Activated CD4-positive, CD25-positive, alpha-beta regulatory T cell treated with anti-CD3 and anti-CD28 coated beads, Interleukin-2, amount 50 U/mL, for 16 hours (primary cell): ENCODE data around the gene MUC12.

Experiments
- DNase-seq: peaks from one replicate; pipeline ENCODE4 v3.0.0-alpha.2; 2020; ENCODE audit warnings: low read depth, low spot score

The MUC12 gene

DNA sequence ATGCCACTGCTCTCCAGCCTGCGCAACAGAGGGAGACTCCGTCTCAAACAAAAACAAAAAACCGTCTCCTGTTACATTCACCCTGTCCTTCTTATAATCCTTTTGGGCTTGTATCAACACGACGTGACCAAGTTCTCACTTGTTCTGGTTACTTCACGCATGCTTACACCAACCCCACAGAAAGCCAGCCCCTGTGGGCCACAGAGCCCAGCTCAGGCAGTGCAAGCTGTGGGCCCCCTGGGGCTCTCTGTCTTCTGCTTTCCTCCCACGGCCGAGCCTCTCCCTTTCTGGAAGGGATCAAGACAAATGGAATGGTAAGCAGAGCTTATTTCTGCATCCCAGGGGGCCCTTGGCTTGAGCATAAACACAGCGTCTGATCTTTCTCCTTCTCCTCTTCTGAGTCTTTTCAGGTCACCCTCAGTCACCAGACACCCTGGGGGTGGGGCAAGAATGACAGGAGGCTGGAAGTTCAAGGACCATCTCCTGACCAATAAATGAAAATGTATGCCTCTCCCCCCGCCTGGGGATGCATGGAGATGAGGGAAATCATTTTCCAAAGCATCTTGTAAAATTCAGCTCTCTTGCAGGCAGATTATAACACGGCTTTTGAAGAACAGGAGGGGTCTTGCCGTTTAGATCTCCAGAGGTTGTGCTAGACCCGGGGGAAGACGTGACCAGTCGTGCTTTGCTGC lies 96.9 kb downstream of the MUC12 start:
- DNase-seq = no peak

DNA sequence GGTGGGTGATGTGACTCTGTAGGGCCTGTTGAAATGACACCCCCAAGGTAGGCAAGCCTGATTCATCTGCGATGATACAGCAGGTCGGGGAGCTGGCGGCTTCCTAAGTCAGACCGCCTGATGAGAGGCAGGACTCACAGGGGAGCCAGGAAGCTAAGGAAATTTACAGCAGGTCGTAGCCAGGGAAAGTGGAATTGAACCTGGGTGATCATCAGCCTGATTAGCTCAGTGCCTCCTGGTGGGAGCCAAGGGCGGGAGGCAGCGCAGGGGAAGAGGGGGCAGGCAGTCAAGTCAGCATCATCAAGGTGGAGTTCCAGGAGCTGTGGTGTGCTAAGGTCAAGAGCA lies 97.4 kb downstream of the MUC12 start:
- DNase-seq = no peak

DNA sequence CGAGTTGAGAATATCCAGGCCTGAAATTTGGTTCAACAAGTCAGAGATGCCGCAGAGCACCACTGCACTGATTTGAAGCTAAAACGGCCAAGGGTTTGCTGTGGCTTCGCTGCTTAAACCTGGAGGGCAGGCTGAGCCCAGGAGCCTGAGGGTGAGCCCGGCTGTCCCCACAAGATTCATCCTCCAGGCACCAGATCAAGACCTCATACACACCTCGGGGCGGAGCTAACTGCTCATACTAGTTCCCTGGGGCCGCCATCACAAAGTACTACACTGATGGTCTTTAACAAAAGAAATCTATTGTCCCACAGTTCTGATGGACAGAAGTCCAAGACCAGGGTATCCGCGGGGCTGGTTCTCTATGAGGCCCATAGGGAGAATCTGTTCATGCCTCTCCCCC lies 99.0 kb downstream of the MUC12 start:
- DNase-seq = no peak
